ENCODE results near the gene HEXB.

HEXB gene

DNA sequence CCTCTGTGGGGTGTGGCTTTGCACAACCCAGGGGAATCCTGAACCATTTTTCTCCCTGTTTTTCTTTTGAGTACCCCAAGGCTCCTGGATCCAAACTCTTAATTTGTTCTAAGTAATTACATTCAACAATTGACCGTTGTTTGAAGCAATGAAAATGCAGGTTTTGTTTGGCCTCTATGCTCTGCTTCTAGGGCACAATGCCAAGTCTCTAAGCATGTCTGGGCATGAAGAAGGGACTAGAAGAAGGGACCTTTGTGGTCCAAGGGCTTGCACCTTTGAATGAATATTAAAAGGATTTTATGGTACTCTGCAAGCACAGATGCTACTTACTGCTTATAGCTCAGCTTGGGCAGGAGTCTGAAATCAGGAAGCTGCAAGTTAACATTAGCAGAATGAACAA is 37.9 kb upstream of the HEXB start:
- Mint-ChIP-seq H3K27ac (no peak overlapping the region), H3K36me3 (ENCODE audit: low read depth) (no peaks in the 10 kb centered on the region), H3K27me3 (no peaks in the 10 kb centered on the region), H3K9me3 (no peaks in the 10 kb centered on the region), H3K4me3 (no peak overlapping the region), H3K4me1 (ENCODE audit: low read depth) (peaks cover 22% of the 10 kb centered on the region)
- intact Hi-C loops (cut with micrococcal nuclease): loop anchor here (5.0 to 10.0 kb wide), 3 partner anchors 252 to 1055 kb away; no protein-coding TSS in a partner anchor

DNA sequence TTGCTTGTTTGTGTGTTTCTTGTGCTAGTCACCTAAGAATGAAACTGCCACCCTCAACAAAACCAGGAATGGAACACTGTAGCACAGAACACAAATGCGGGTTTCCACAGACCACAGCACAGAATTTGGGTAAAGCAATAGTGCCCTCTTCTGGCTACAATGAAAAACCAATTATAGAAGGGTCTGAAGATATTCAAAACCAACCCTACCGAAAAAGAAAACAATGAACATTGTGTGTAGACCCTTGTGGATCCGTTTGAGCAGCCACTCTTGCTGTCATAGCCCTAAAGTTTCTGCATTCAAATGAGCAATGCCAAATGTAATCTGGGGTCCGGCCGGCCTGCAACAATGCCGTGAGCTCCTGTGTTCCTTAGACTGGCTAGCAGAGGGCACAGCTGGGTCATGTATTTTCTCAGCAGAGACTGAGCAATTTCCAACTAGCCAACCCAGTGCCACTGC is 36.2 kb upstream of the HEXB start:
- Mint-ChIP-seq H3K27ac (no peak overlapping the region), H3K4me1 (ENCODE audit: low read depth) (peaks cover 6% of the 10 kb centered on the region), H3K36me3 (ENCODE audit: low read depth) (no peaks in the 10 kb centered on the region), H3K4me3 (no peak overlapping the region), H3K27me3 (no peaks in the 10 kb centered on the region), H3K9me3 (no peaks in the 10 kb centered on the region)
- intact Hi-C loops (cut with micrococcal nuclease): loop anchor here (1.0 to 10.0 kb wide), 5 partner anchors 254 to 1057 kb away; no protein-coding TSS in a partner anchor

DNA sequence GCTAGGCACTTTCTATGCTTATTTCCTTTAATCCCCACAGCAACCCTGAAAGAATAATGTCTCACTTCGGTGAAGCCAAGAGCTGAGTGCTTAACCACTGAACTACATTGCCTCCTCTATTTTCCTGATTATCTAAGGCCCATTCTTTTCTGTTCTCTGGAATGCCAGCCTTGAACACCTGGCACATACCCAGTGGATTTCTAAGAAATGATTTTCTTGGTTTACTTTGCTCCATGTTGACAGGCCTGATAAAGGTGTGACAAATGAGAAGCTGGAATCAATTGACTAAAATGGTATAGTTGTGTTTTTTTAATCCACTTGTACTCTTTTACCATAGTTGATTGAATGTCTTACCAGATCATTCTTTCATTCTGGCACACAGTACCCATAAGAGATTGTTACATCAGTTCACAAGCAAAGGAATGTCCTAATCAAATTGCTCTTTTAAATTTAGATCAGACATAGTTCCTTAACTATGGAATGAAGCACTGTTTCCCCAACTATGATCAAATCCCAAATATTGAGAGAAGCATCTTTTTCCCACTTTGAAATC is 35.5 kb upstream of the HEXB start:
- no peaks in the 10 kb centered on the region for H3K4me1 Mint-ChIP-seq (ENCODE audit: low read depth)

DNA sequence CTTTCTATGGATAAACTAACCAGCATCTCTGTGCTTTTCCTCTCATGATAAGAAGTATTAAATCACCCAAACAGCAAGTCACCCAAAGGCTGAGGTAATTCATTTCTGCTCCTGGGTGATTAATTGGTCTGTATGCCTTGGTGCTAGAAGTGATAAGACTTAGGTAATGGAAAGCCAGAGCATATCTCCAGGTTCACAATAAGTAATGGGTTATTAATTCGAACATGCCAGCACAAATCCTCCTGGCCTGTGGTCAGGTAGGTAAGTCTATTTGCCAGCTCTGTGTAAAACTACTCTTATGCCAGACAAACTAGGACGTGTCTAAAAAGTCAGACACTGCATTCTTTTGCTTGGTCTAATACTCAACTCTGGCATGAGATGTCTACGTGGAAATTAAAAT is 33.3 kb upstream of the HEXB start:
- no peaks in the 10 kb centered on the region for H3K36me3 Mint-ChIP-seq (ENCODE audit: low read depth)
- no peaks in the 10 kb centered on the region for H3K27me3 Mint-ChIP-seq
- H3K4me3 Mint-ChIP-seq: no peak overlapping the region
- intact Hi-C loops (cut with micrococcal nuclease): no loop called here
- H3K27ac Mint-ChIP-seq: no peak overlapping the region
- H3K9me3 Mint-ChIP-seq: no peaks in the 10 kb centered on the region
- no peaks in the 10 kb centered on the region for H3K4me1 Mint-ChIP-seq (ENCODE audit: low read depth)

More for the DNA sequence above, 35.5 kb upstream of the HEXB start:
- Mint-ChIP-seq H3K4me3 (no peak overlapping the region), H3K9me3 (no peaks in the 10 kb centered on the region), H3K36me3 (ENCODE audit: low read depth) (no peaks in the 10 kb centered on the region), H3K27ac (no peak overlapping the region), H3K27me3 (no peaks in the 10 kb centered on the region)
- intact Hi-C loops (cut with micrococcal nuclease): loop anchor here (1.0 to 10.0 kb wide), 5 partner anchors 255 to 1057 kb away; no protein-coding TSS in a partner anchor

DNA sequence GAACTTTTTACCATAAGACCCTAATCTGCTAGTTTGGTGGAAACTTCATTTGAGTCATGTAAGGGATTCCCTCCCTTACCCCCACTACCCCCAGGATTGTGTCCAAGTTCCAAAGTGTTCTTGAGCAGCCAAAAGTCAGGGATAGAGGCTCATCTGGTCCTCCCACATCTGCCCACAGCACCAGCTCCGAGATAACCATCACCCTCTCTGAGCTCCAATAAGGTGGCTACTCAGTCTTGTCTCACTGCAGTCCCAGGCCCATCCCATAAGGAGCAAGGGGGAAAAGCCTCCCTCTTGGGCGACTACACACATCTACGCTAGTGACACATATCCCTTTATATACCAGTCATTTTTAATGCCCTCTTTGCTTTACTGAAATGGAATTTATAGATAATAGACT is 32.5 kb upstream of the HEXB start:
- H3K4me1 Mint-ChIP-seq (ENCODE audit: low read depth): no peaks in the 10 kb centered on the region
- no peaks in the 10 kb centered on the region for H3K9me3 Mint-ChIP-seq
- H3K4me3 Mint-ChIP-seq: no peak overlapping the region
- intact Hi-C loops (cut with micrococcal nuclease): no loop called here
- no peak overlapping the region for H3K27ac Mint-ChIP-seq
- no peaks in the 10 kb centered on the region for H3K36me3 Mint-ChIP-seq (ENCODE audit: low read depth)
- H3K27me3 Mint-ChIP-seq: peaks cover 3% of the 10 kb centered on the region

DNA sequence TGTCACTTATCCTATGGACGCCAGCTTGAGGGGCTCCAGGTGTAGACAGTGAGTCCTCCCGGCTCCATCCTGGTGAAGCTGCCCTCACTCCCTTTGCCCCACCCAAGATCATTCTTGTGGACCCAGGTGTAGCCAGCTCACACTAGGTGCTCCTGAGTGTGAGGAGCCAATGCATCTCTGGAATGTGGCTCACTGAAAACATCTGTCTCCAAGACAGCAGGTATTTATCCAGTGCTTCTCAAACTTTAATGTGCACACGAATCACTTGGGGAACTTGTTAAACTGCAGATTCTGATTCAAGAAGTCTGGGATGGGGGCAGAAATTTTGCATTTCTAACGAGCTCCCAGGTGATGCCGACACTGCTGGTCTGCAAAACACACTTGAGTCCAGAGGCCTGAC is 31.0 kb upstream of the HEXB start:
- Mint-ChIP-seq H3K9me3 (no peaks in the 10 kb centered on the region), H3K4me1 (ENCODE audit: low read depth) (no peaks in the 10 kb centered on the region), H3K27ac (no peak overlapping the region), H3K4me3 (no peak overlapping the region), H3K36me3 (ENCODE audit: low read depth) (no peaks in the 10 kb centered on the region), H3K27me3 (peaks cover 5% of the 10 kb centered on the region)
- intact Hi-C loops (cut with micrococcal nuclease): no loop called here

DNA sequence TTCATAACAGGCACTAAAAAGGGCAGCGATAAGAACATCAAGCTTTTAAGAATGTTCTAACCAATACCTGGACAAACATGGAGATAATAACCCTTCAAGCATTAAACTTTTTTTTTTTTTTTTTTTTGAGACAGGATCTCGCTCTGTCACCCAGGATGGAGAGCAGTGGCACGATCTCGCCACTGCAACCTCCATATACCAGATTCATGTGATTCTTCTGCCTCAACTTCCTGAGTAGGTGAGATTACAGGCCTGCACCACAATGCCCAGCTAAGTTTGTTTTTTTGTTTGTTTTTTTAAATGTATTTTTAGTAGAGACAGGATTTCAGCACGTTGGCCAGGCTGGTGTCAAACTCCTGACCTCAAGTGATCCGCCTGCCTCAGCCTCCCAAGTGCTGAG is 29.8 kb upstream of the HEXB start:
- Mint-ChIP-seq H3K9me3 (no peaks in the 10 kb centered on the region), H3K4me3 (no peak overlapping the region), H3K4me1 (ENCODE audit: low read depth) (no peaks in the 10 kb centered on the region), H3K27ac (no peak overlapping the region), H3K36me3 (ENCODE audit: low read depth) (no peaks in the 10 kb centered on the region), H3K27me3 (peaks cover 9% of the 10 kb centered on the region)
- intact Hi-C loops (cut with micrococcal nuclease): no loop called here

DNA sequence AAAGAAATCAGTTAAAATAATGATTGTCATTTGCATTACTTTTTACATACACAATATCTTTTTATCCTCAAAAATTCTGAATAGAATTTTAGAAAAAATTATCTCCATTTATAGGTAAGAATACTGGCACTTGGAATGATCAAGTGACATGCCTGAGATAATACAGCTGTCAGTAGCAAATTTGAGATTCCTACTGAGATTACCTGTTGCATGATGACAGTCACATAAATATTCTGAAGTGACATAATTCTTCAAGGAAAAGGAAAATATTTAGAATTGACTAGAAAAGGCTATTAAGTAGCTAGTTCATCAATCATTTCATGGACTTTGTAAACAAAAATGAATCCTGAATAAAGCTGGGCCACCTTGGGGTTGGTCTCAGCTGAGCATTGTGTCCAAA is 29.3 kb upstream of the HEXB start:
- intact Hi-C loops (cut with micrococcal nuclease): no loop called here
- H3K36me3 Mint-ChIP-seq (ENCODE audit: low read depth): no peaks in the 10 kb centered on the region
- H3K9me3 Mint-ChIP-seq: no peaks in the 10 kb centered on the region
- H3K27me3 Mint-ChIP-seq: peaks cover 11% of the 10 kb centered on the region
- no peak overlapping the region for H3K27ac Mint-ChIP-seq
- H3K4me3 Mint-ChIP-seq: no peak overlapping the region
- peaks cover 2% of the 10 kb centered on the region for H3K4me1 Mint-ChIP-seq (ENCODE audit: low read depth)

DNA sequence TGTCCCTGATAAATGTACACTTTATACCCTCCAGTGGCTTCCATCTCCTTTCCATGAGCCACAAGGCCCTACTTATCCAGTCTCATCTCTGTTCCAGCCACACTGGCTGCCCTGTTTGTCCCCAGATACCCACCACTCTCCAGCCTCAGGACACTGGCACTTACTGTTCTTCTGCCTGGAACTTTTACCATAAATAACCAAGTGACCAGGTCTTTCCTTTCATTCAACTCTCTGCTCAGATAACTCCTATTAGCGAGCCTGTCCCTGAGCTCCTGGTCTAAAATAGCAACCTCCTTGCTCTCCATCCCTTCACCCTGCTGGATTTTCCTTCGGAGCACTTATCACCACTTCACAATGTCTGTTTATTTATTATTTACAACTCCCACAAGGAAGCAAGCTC is 27.9 kb upstream of the HEXB start:
- Mint-ChIP-seq H3K4me3 (no peak overlapping the region), H3K27ac (no peak overlapping the region), H3K36me3 (ENCODE audit: low read depth) (no peaks in the 10 kb centered on the region), H3K9me3 (no peaks in the 10 kb centered on the region), H3K4me1 (ENCODE audit: low read depth) (peaks cover 5% of the 10 kb centered on the region), H3K27me3 (peaks cover 17% of the 10 kb centered on the region)
- intact Hi-C loops (cut with micrococcal nuclease): no loop called here

DNA sequence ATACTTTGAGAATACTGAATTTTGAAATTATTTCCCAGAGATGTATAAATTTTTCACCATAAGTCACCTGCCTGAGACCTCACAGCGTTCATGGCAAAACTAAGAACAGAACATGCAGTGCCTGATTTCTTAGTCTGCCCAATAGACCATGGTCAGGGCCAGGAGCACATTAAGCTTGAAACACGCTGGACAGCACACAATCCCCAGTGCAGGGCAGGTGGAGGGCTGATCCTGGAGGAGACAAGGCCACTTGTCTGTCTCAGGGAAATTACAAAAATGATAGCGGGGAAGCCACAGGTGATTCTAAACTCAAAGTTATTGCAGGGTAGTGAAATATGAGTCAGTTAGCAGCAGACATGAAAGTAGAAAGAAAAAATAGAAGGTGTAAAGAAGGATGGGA is 25.9 kb upstream of the HEXB start:
- Mint-ChIP-seq H3K27me3 (peaks cover 29% of the 10 kb centered on the region), H3K4me3 (no peak overlapping the region), H3K36me3 (ENCODE audit: low read depth) (no peaks in the 10 kb centered on the region), H3K9me3 (no peaks in the 10 kb centered on the region), H3K27ac (no peak overlapping the region), H3K4me1 (ENCODE audit: low read depth) (peaks cover 5% of the 10 kb centered on the region)
- intact Hi-C loops (cut with micrococcal nuclease): no loop called here

DNA sequence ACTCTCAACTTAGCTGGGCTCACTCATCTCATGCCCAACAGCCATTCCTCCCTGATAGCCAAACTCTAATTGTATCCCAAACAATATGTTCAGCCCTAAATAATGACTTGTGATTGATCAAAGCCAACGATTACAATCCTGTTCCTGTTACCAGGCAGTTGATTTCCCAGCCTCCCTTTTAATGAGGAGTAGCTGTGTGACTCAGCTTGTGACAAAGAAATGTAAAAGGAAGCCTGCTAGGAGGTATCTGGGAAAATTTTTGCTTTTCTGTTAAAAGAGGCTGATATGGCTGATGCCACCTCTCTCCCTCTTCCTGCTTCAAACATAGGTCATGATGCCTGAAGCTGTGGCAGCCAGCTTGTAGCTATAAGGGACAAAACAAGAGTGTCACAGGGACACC is 24.9 kb upstream of the HEXB start:
- Mint-ChIP-seq H3K9me3 (no peaks in the 10 kb centered on the region), H3K36me3 (ENCODE audit: low read depth) (no peaks in the 10 kb centered on the region), H3K27me3 (peaks cover 34% of the 10 kb centered on the region), H3K4me1 (ENCODE audit: low read depth) (peaks cover 5% of the 10 kb centered on the region), H3K4me3 (no peak overlapping the region), H3K27ac (no peak overlapping the region)
- intact Hi-C loops (cut with micrococcal nuclease): no loop called here

DNA sequence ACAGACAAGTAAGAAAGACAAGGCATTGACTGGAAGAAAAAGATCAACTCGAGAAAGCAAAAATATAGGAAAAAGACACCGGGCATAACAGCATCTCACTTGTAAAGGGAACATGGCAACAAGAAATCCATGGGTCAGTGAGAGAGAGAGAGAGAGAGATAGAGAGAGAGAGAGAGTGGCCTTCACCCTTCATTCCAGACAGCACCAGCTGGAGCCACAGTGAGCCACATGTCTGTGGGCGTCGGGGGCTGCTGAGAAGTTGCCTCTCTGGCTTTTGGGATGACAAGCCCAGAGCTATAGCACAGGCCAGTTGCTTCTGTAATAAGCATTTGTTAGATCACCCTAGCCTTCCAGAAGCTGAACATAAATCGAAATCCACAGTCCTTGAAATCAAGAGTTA is 24.2 kb upstream of the HEXB start:
- intact Hi-C loops (cut with micrococcal nuclease): no loop called here
- Mint-ChIP-seq H3K27me3 (peaks cover 38% of the 10 kb centered on the region), H3K36me3 (ENCODE audit: low read depth) (no peaks in the 10 kb centered on the region), H3K4me1 (ENCODE audit: low read depth) (peaks cover 5% of the 10 kb centered on the region), H3K4me3 (no peak overlapping the region), H3K9me3 (no peaks in the 10 kb centered on the region), H3K27ac (no peak overlapping the region)

DNA sequence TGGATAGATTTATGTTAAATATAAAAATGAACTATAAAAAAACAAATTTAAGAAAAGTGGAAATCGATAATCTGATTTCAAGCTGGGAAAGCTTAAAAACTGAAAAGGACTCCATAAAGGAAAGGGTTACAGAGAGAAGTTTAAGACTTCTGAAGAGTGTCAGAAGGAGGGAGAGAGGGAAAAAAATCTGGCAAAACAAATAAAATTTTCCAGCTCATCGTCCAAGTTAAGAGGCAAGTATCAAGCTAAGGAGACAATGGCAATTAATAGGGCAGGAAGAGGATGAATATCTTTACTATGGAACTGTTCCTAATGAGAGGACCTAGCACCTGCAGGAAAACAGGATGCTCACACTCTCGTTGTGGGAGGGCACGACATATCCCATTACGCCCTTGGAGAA is 20.5 kb upstream of the HEXB start:
- Mint-ChIP-seq H3K4me3 (no peak overlapping the region), H3K9me3 (no peaks in the 10 kb centered on the region), H3K27ac (no peak overlapping the region), H3K27me3 (peaks cover 40% of the 10 kb centered on the region), H3K4me1 (ENCODE audit: low read depth) (peaks cover 35% of the 10 kb centered on the region), H3K36me3 (ENCODE audit: low read depth) (no peaks in the 10 kb centered on the region)
- intact Hi-C loops (cut with micrococcal nuclease): no loop called here

DNA sequence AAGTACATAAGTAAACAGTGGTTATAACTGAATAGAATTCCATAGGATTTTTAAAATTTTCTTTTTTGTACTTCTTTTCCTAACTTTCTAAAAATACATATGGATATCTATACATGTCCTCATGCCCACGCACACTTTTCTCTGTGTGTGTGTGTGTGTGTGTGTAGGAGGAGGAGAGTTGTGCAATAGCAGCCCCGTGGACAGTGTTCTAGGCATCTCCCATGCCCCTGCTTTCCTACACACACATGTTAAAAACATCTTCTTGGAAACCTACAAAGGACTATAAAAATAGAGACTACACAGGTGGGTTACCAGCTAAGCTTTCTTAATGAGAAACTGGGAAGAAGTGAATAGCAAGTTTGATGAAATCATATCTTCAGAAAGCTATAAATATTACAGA is 19.8 kb upstream of the HEXB start:
- H3K36me3 Mint-ChIP-seq (ENCODE audit: low read depth): peaks cover 4% of the 10 kb centered on the region
- peaks cover 44% of the 10 kb centered on the region for H3K27me3 Mint-ChIP-seq
- no peaks in the 10 kb centered on the region for H3K9me3 Mint-ChIP-seq
- no peak overlapping the region for H3K27ac Mint-ChIP-seq
- H3K4me3 Mint-ChIP-seq: no peak overlapping the region
- H3K4me1 Mint-ChIP-seq (ENCODE audit: low read depth): peaks cover 42% of the 10 kb centered on the region
- intact Hi-C loops (cut with micrococcal nuclease): no loop called here

DNA sequence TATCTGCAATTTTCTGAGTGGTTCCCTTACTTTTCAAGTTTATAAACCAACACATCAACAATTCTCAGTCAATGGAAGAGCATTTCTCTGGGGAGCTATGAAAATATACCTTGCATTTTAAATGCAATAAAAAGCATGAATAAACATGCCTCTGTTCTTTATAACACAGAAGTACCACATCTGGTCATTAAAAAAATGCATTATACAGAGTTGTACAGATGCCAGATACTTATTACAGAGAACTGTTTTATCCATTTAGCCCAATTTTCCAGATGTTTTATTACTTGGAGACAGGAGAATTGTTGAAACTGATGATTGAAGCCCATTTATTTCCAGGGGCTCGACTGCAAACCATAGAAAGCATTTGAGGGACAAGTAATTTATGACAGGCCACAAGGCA is 19.2 kb upstream of the HEXB start:
- peaks cover 5% of the 10 kb centered on the region for H3K36me3 Mint-ChIP-seq (ENCODE audit: low read depth)
- peaks cover 46% of the 10 kb centered on the region for H3K27me3 Mint-ChIP-seq
- no peak overlapping the region for H3K4me3 Mint-ChIP-seq
- H3K4me1 Mint-ChIP-seq (ENCODE audit: low read depth): peaks cover 39% of the 10 kb centered on the region
- intact Hi-C loops (cut with micrococcal nuclease): no loop called here
- H3K27ac Mint-ChIP-seq: no peak overlapping the region
- no peaks in the 10 kb centered on the region for H3K9me3 Mint-ChIP-seq
